HepG2 (cell line): ENCODE data around the gene COL26A1. TPM values are rescaled to one million over a fixed set of nuclear protein-coding genes. Genes with fewer than 3 reads are reported as not detected.

ENCODE experiments used
- AHR ChIP-seq: IDR thresholded peaks from 2 replicates; pipeline ENCODE4 v1.6.1; 2018; ENCODE audit warnings: missing genetic modification reagents, missing compliant biosample characterization
- CSRNP2 ChIP-seq: sonication (generic); formaldehyde crosslinking; conservative IDR thresholded peaks from 2 replicates; pipeline ENCODE4 v1.8.0; 2022; ENCODE audit warnings: low read depth, missing genetic modification reagents
- FUBP1 ChIP-seq: sonication (generic); formaldehyde crosslinking; IDR thresholded peaks from 2 replicates; pipeline ENCODE4 v1.5.1; 2020; ENCODE audit warnings: missing genetic modification reagents, mild to moderate bottlenecking, borderline replicate concordance
- GMEB1 ChIP-seq: sonication (generic); formaldehyde crosslinking; IDR thresholded peaks from 2 replicates; pipeline ENCODE4 v1.5.1; 2020; ENCODE audit warnings: missing genetic modification reagents, mild to moderate bottlenecking, borderline replicate concordance
- KLF13 ChIP-seq: sonication (generic); formaldehyde crosslinking; IDR thresholded peaks from 2 replicates; pipeline ENCODE4 v1.4.0; 2020; ENCODE audit warnings: mild to moderate bottlenecking, missing genetic modification reagents
- KMT2A ChIP-seq: sonication (generic); formaldehyde crosslinking; IDR thresholded peaks from 2 replicates; pipeline ENCODE4 v1.4.0; 2020; ENCODE audit warnings: missing genetic modification reagents
- MAFK ChIP-seq, 2 experiments: IDR thresholded peaks in 1 of 2; conservative IDR thresholded peaks in 1 of 2; 2 replicates each; pipeline ENCODE4 v1.6.1; 2011; ENCODE audit warnings: improper control_type of control experiment in 2 of 2, low read length in 2 of 2
- MEF2D ChIP-seq: sonication (generic); formaldehyde crosslinking; IDR thresholded peaks from 2 replicates; pipeline ENCODE4 v1.5.1; 2020; ENCODE audit warnings: mild to moderate bottlenecking, missing genetic modification reagents
- NCOA5 ChIP-seq: sonication (generic); formaldehyde crosslinking; IDR thresholded peaks from 2 replicates; pipeline ENCODE4 v1.4.0; 2020; ENCODE audit warnings: missing genetic modification reagents
- PRMT3 ChIP-seq: sonication (generic); formaldehyde crosslinking; IDR thresholded peaks from 2 replicates; pipeline ENCODE4 v1.8.1; 2022; ENCODE audit warnings: low read depth, mild to moderate bottlenecking, moderate library complexity, missing genetic modification reagents, borderline replicate concordance
- RBM39 ChIP-seq: fragments of 200-400 bp; formaldehyde crosslinking; IDR thresholded peaks from one replicate; pipeline ENCODE4 v1.6.1; 2018; ENCODE audit warnings: antibody characterized with exemption, mild to moderate bottlenecking, low read depth, low read length; ENCODE audit not compliant: poor library complexity, severe bottlenecking
- U2AF1 ChIP-seq: fragments of 200-400 bp; formaldehyde crosslinking; optimal IDR thresholded peaks from 2 replicates; pipeline ENCODE3; 2017; ENCODE audit warnings: mild to moderate bottlenecking, low read depth, low read length
- YEATS4 ChIP-seq: sonication (generic); formaldehyde crosslinking; IDR thresholded peaks from 2 replicates; pipeline ENCODE4 v1.4.0; 2020; ENCODE audit warnings: missing genetic modification reagents, borderline replicate concordance
- ZBTB46 ChIP-seq: sonication (generic); formaldehyde crosslinking; IDR thresholded peaks from 2 replicates; pipeline ENCODE4 v1.4.0; 2020; ENCODE audit warnings: mild to moderate bottlenecking, missing genetic modification reagents, borderline replicate concordance
- ZFP41 ChIP-seq: sonication (generic); formaldehyde crosslinking; IDR thresholded peaks from 2 replicates; pipeline ENCODE4 v1.4.0; 2020; ENCODE audit warnings: mild to moderate bottlenecking, missing genetic modification reagents, borderline replicate concordance
- ZMYM4 ChIP-seq: sonication (generic); formaldehyde crosslinking; IDR thresholded peaks from 2 replicates; pipeline ENCODE4 v1.8.1; 2023; ENCODE audit warnings: mild to moderate bottlenecking, missing genetic modification reagents
- ZNF124 ChIP-seq: sonication (generic); formaldehyde crosslinking; IDR thresholded peaks from 2 replicates; pipeline ENCODE4 v1.4.0; 2020; ENCODE audit warnings: missing genetic modification reagents
- ZNF292 ChIP-seq: sonication (generic); formaldehyde crosslinking; IDR thresholded peaks from 2 replicates; pipeline ENCODE4 v1.8.1; 2022; ENCODE audit warnings: mild to moderate bottlenecking, low read depth, missing genetic modification reagents, borderline replicate concordance
- ZNF44 ChIP-seq: sonication (generic); formaldehyde crosslinking; IDR thresholded peaks from 2 replicates; pipeline ENCODE4 v1.5.1; 2020; ENCODE audit warnings: mild to moderate bottlenecking, missing genetic modification reagents
- ZNF569 ChIP-seq: sonication (generic); formaldehyde crosslinking; IDR thresholded peaks from 2 replicates; pipeline ENCODE4 v1.5.0; 2020; ENCODE audit warnings: mild to moderate bottlenecking, missing genetic modification reagents, moderate library complexity, borderline replicate concordance
- ZNF761 ChIP-seq: sonication (generic); formaldehyde crosslinking; conservative IDR thresholded peaks from 2 replicates; pipeline ENCODE4 v1.4.0; 2020; ENCODE audit warnings: mild to moderate bottlenecking, missing genetic modification reagents
- ZSCAN5A ChIP-seq: sonication (generic); formaldehyde crosslinking; IDR thresholded peaks from 2 replicates; pipeline ENCODE4 v1.8.0; 2022; ENCODE audit warnings: mild to moderate bottlenecking, missing genetic modification reagents, borderline replicate concordance
- polyA plus RNA-seq, 8 experiments: library from polyadenylated mRNA; depleted of rRNA in 3 of 8; stranded (reverse) in 7 of 8; unstranded in 1 of 8; fragments of >200 nt; fragmentation: Illumina TruSeq in 4 of 8; extraction: Trizol in 4 of 8; gene quantifications; 2 replicates each; pipeline versions ENCODE4 v1.2.1 to v1.2.3, GENCODE V29; 2011 to 2016; ENCODE audit warnings: low read depth in 4 of 8, missing spikeins in 1 of 8, mixed read lengths in 1 of 8; ENCODE audit not compliant: insufficient read depth in 1 of 8
- total RNA-seq, 5 experiments: library from RNA; depleted of rRNA; stranded (reverse); fragments of >200 nt; fragmentation: Illumina TruSeq; extraction: Trizol; gene quantifications; 2 replicates each; pipeline ENCODE4 v1.2.3, GENCODE V29; 2016; ENCODE audit warnings: low read depth in 1 of 5

COL26A1 gene
- total and polyA plus RNA-seq, 2 of the 13 experiments (the other 11 are each of a cell fraction or from before 2014, with no cell fraction given) = 7.8 to 9.2 TPM

GRCh38 chr7:101390901-101391301 lies 28.2 kb downstream of the COL26A1 start (continued):
- no peak for TF ChIP-seq ZFP41 (CRISPR knock-in tag)
- TF ChIP-seq FUBP1 (CRISPR knock-in tag) = no peak
- peak; percentile 95 for TF ChIP-seq ZNF292 (CRISPR knock-in tag)
- peak; percentile 62 for TF ChIP-seq U2AF1
- TF ChIP-seq ZNF44 (CRISPR knock-in tag) = no peak
- no peak for TF ChIP-seq PRMT3 (CRISPR knock-in tag)
- peak; percentile 64 for TF ChIP-seq MEF2D (CRISPR knock-in tag)
- TF ChIP-seq ZNF569 (CRISPR knock-in tag) = no peak
- no peak for TF ChIP-seq NCOA5
- TF ChIP-seq MAFK (conservative IDR thresholded peaks at IDR 0.05 in 1 of 2, IDR thresholded peaks at IDR 0.05 in 1 of 2; ENCODE audit: low read length in 2 of 2) = no peak
- no peak for TF ChIP-seq GMEB1 (CRISPR knock-in tag)
- TF ChIP-seq ZNF761 (CRISPR knock-in tag) = no peak
- TF ChIP-seq ZBTB46 = no peak
- TF ChIP-seq CSRNP2 (CRISPR knock-in tag) = no peak
- TF ChIP-seq RBM39 = no peak
- peak; percentile 72; the same call in 1 of the 2 replicates for TF ChIP-seq YEATS4
- peak; percentile 82 for TF ChIP-seq ZMYM4 (CRISPR knock-in tag)
- no peak for TF ChIP-seq ZSCAN5A
- TF ChIP-seq ZNF124 (CRISPR knock-in tag) = peak; percentile 76; the same call in 1 of the 2 replicates
- TF ChIP-seq KLF13 = no peak
- peak; percentile 58; the same call in 1 of the 2 replicates for TF ChIP-seq KMT2A
- TF ChIP-seq AHR (CRISPR knock-in tag) = no peak; the same call in 1 of the 2 replicates
